ENCODE results near the gene PARD6G. TPM values are rescaled to one million over a fixed set of nuclear protein-coding genes. Genes with fewer than 3 reads are reported as not detected.

The PARD6G gene
- total and polyA plus RNA-seq, 9 of the 15 experiments (the other 6 are each of a cell fraction or from before 2014, with no cell fraction given): 0.03 to 1.2 (median 0.26) TPM

GRCh38 chr18:80109676-80110078 is 137.6 kb downstream of the PARD6G start:
- no peaks in the 10 kb centered on the region for H3K9me1 ChIP-seq (ENCODE audit: control insufficient read depth, insufficient read depth, low read length)
- BruUV-seq (replicated peaks): no TSS peak
- no peaks in the 10 kb centered on the region for H3K27me3 ChIP-seq (ENCODE audit: control insufficient read depth in 2 of 2, insufficient read depth in 2 of 2, low read length in 2 of 2)
- FAIRE-seq: no peak
- peak overlapping the region; percentile 69 for H3K4me3 ChIP-seq
- peaks cover 13% of the 10 kb centered on the region; the same call in 2 of the 3 replicates for H3K36me3 ChIP-seq (ENCODE audit: control insufficient read depth, insufficient read depth, low read length)
- DNase-seq (ENCODE audit: extremely low read depth in 1 of 4, low spot score in 3 of 4): peak in 2 of 4 experiments; percentile 35 to 56
- H3K4me1 ChIP-seq (replicated peaks in 1 of 2; ENCODE audit: control insufficient read depth in 2 of 2, insufficient read depth in 2 of 2, low read length in 2 of 2): peaks cover 16 to 32% of the 10 kb centered on the region in 2 experiments; a peak in 4 of 5 replicates
- in situ Hi-C loops (cut with MboI): no loop called here
- H3K9me3 ChIP-seq (replicated peaks; ENCODE audit: control insufficient read depth, insufficient read depth, low read depth, low read length): no peaks in the 10 kb centered on the region; the same call in 1 of the 2 replicates
- ChIA-PET POLR2A (interaction anchor here (0.6 to 0.9 kb wide), 3 partner anchors 24 to 44 kb away, joined by 3 read pairs; no protein-coding TSS in a partner anchor), CTCF (ENCODE audit: low intra/inter-chr PET ratio) (no interaction called here)
- peaks cover 22% of the 10 kb centered on the region for H4K20me1 ChIP-seq (replicated peaks; ENCODE audit: control insufficient read depth, insufficient read depth, low read length)
- intact Hi-C loops (cut with micrococcal nuclease): loop anchor here (5.0 kb wide), 1 partner anchor 72 kb away; no protein-coding TSS in a partner anchor
- ATAC-seq: peak; percentile 13
- H3K9ac ChIP-seq (ENCODE audit: insufficient read depth in 1 of 2, low read depth in 2 of 2, low read length in 2 of 2): peak overlapping the region; percentile 78 to 91; a peak in 3 of 4 replicates
- H3K4me2 ChIP-seq (ENCODE audit: insufficient read depth, low read length): peak overlapping the region; percentile 49
- peaks cover 52% of the 10 kb centered on the region for H3K79me2 ChIP-seq (ENCODE audit: control insufficient read depth, insufficient read depth, low read length)
- 0% methylated on average over 1 of the region's 34 CpGs for WGBS (ENCODE audit: insufficient coverage, low coverage, missing lambda C conversion rate)
- H3K27ac ChIP-seq (ENCODE audit: extremely low read depth, low read depth, low read length): peak overlapping the region; percentile 92; the same call in 2 of the 3 replicates
- no peak overlapping the region for H2AFZ ChIP-seq (ENCODE audit: low read depth, low read length)
- no peak for TF ChIP-seq NFIX (CRISPR knock-in tag; IDR thresholded peaks at IDR 0.05; ENCODE audit: low read depth)
- TF ChIP-seq POLR2G (IDR thresholded peaks at IDR 0.05; ENCODE audit: low read depth, low read length): 0 out of 2 replicates have a peak, but pooled peaks have one; percentile 0
- TF ChIP-seq ZKSCAN1 (IDR thresholded peaks at IDR 0.05; ENCODE audit: low read depth, low read length): no peak
- TF ChIP-seq MITF (IDR thresholded peaks at IDR 0.05): no peak
- TF ChIP-seq USF2 (CRISPR knock-in tag; IDR thresholded peaks at IDR 0.05): peak; percentile 67
- peak; percentile 61 for TF ChIP-seq VEZF1 (CRISPR knock-in tag; IDR thresholded peaks at IDR 0.05)
- 0 out of 4 replicates have a peak, but pooled peaks of 1 of the 2 experiments have one; percentile 21 for TF ChIP-seq MNT (conservative IDR thresholded peaks at IDR 0.05)
- TF ChIP-seq, protein P1, sequence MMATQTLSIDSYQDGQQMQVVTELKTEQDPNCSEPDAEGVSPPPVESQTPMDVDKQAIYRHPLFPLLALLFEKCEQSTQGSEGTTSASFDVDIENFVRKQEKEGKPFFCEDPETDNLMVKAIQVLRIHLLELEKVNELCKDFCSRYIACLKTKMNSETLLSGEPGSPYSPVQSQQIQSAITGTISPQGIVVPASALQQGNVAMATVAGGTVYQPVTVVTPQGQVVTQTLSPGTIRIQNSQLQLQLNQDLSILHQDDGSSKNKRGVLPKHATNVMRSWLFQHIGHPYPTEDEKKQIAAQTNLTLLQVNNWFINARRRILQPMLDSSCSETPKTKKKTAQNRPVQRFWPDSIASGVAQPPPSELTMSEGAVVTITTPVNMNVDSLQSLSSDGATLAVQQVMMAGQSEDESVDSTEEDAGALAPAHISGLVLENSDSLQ (IDR thresholded peaks at IDR 0.05): peak; percentile 61
- TF ChIP-seq RAD51 (IDR thresholded peaks at IDR 0.05; ENCODE audit: borderline replicate concordance, low read depth): 0 out of 2 replicates have a peak, but pooled peaks have one; percentile 18
- no peak for TF ChIP-seq MAFF (IDR thresholded peaks at IDR 0.05; ENCODE audit: low read length)
- TF ChIP-seq CBFA2T2 (conservative IDR thresholded peaks at IDR 0.05): 0 out of 2 replicates have a peak, but pooled peaks have one; percentile 4
- no peak for TF ChIP-seq RB1 (IDR thresholded peaks at IDR 0.05; ENCODE audit: low read depth)
- no peak for TF ChIP-seq CEBPG (CRISPR knock-in tag; IDR thresholded peaks at IDR 0.05)
- no peak for TF ChIP-seq CEBPG (tag; conservative IDR thresholded peaks at IDR 0.05 in 1 of 2, IDR thresholded peaks at IDR 0.05 in 1 of 2)
